Heart left ventricle (tissue), 13 donors: ENCODE results near the gene PRPF19.

Experiments used
- CTCF ChIP-seq, 12 donors: fragments of 200-600 bp; sonication (generic) in 4 of 12; IDR thresholded peaks; one replicate each; pipeline versions ENCODE4 v1.5.0 to v1.8.0; 2018 to 2022; ENCODE audit warnings: antibody characterized with exemption in 12 of 12, mild to moderate bottlenecking in 5 of 12
- POLR2A ChIP-seq, 2 donors: fragments of 450-650 bp; IDR thresholded peaks; one replicate each; pipeline ENCODE4 v1.6.1; 2017; ENCODE audit warnings: antibody characterized with exemption in 2 of 2, mild to moderate bottlenecking in 2 of 2, moderate library complexity in 2 of 2
- donor health status: ischemic (EF 13 %, LVEDD 7.1; RV severe dilation, severe dysfunction).
- donor health status: DM: no; HTN: yes; CAD: no.
- donor health status: DM: no; HTN: no; CAD: no.
- donor health status: ischemic (EF 25% LVEDD 6.9; RV normal size, moderate dysfunction).
- donor health status: ischemic (EF 25% LVEDD 5.7; RV mildly dilated, moderate dysfunction).
- donor health status: ischemic (EF 35%, LVEDD 5.7; RV mildly dilated, moderate dysfunction).
- donor health status: nonischemic (EF 11% LVEDD 7.7; RV severe dilation, severe dysfunction).
- donor health status: DM: yes; HTN: yes; CAD: no.
- donor health status: PGD.
- donor health status: ischemic (EF 29% LVEDD 5.4; RV normal size, mild dysfunction).
- donor health status: nonischemic (EF 23%, LVEDD 6.1; RV moderate dilation, normal function).

DNA sequence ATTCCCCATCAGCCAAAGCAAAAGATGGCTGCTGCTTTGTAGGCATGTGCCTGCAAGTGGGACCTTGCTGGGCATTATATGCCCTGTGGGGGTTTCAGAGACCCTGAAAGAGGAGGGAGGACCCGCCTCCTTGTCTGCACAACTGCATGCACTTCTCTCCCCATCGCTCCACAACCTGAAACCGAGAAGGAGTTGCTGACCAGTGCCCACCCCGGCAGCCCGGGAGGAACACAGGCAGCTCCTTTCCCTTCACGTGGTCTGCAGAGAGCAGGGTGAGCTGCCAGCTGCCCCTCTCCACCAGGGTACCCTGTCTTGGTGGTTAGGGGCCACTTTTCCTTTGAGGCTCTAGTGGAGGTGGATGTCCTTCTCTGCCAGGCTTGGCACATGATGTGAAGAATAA, 16.5 kb upstream of the PRPF19 start:
- TF ChIP-seq CTCF (IDR thresholded peaks at IDR 0.05), result no peak
- no peak for TF ChIP-seq POLR2A (IDR thresholded peaks at IDR 0.05)
